HepG2 (cell line): ENCODE results near the gene IL31.

Experiments
- CREB1 ChIP-seq, 2 experiments: fragments of 450-650 bp in 1 of 2; IDR thresholded peaks; 2 replicates each; pipeline ENCODE4 v1.6.1; 2016 to 2017; ENCODE audit warnings: control low read depth in 1 of 2, mild to moderate bottlenecking in 1 of 2, missing compliant biosample characterization in 1 of 2, missing genetic modification characterization in 1 of 2
- ESRRA ChIP-seq: sonication (generic); formaldehyde crosslinking; IDR thresholded peaks from 2 replicates; pipeline ENCODE4 v1.5.1; 2020; ENCODE audit warnings: mild to moderate bottlenecking, low read depth, missing genetic modification reagents
- RBAK ChIP-seq: sonication (generic); formaldehyde crosslinking; IDR thresholded peaks from 2 replicates; pipeline ENCODE4 v1.5.1; 2020; ENCODE audit warnings: mild to moderate bottlenecking, missing genetic modification reagents
- THAP11 ChIP-seq: IDR thresholded peaks from 2 replicates; pipeline ENCODE4 v1.6.1; 2016; ENCODE audit warnings: missing biosample characterization, missing genetic modification reagents
- ZNF44 ChIP-seq: sonication (generic); formaldehyde crosslinking; IDR thresholded peaks from 2 replicates; pipeline ENCODE4 v1.5.1; 2020; ENCODE audit warnings: mild to moderate bottlenecking, missing genetic modification reagents
- ZNF512 ChIP-seq: sonication (generic); formaldehyde crosslinking; IDR thresholded peaks from 2 replicates; pipeline ENCODE4 v1.4.0; 2020; ENCODE audit warnings: mild to moderate bottlenecking, missing genetic modification reagents

GRCh38 chr12:122182887-122183587, 9.0 kb upstream of the IL31 start, which contains the start of gene LRRC43:
- TF ChIP-seq ZNF44 (CRISPR knock-in tag): no peak
- no peak for TF ChIP-seq RBAK (CRISPR knock-in tag)
- no peak for TF ChIP-seq THAP11 (CRISPR knock-in tag)
- TF ChIP-seq ZNF512 (CRISPR knock-in tag): no peak
- no peak for TF ChIP-seq CREB1 (IDR thresholded peaks at IDR 0.05)
- no peak for TF ChIP-seq CREB1 (CRISPR knock-in tag; IDR thresholded peaks at IDR 0.05)
- no peak for TF ChIP-seq ESRRA (CRISPR knock-in tag)
